Activated naive CD8-positive, alpha-beta T cell (primary cell): ENCODE results near the gene WDR43.

Experiments used
- H3K27ac Mint-ChIP-seq: one replicate; pipeline ENCODE4 v1.8.0; 2021; ENCODE audit warnings: mixed read lengths
- H3K27me3 Mint-ChIP-seq: one replicate; pipeline ENCODE4 v1.8.0; 2021; ENCODE audit warnings: mixed read lengths
- H3K36me3 Mint-ChIP-seq: one replicate; pipeline ENCODE4 v1.8.0; 2021; ENCODE audit warnings: mixed read lengths
- H3K4me1 Mint-ChIP-seq: one replicate; pipeline ENCODE4 v1.8.0; 2021; ENCODE audit warnings: low read depth, mixed read lengths
- H3K4me3 Mint-ChIP-seq: one replicate; pipeline ENCODE4 v1.8.0; 2021; ENCODE audit warnings: mild to moderate bottlenecking, mixed read lengths
- H3K9me3 Mint-ChIP-seq: one replicate; pipeline ENCODE4 v1.8.0; 2021; ENCODE audit warnings: low read depth, mixed read lengths

WDR43 gene

GRCh38 chr2:28902584-28902983 is 8.1 kb downstream of the WDR43 start:
- Mint-ChIP-seq H3K4me1 (peaks cover 65% of the 10 kb centered on the region), H3K27ac (no peak overlapping the region), H3K4me3 (no peak overlapping the region), H3K9me3 (no peaks in the 10 kb centered on the region), H3K36me3 (peaks cover 10% of the 10 kb centered on the region), H3K27me3 (no peaks in the 10 kb centered on the region)

- Mint-ChIP-seq H3K36me3 (peaks cover 14% of the 10 kb centered on the region), H3K27me3 (no peaks in the 10 kb centered on the region), H3K9me3 (no peaks in the 10 kb centered on the region), H3K4me3 (no peak overlapping the region), H3K27ac (peak overlapping the region; percentile 36), H3K4me1 (peaks cover 57% of the 10 kb centered on the region)
Observed at GRCh38 chr2:28904295-28904694, 9.8 kb downstream of the WDR43 start.

GRCh38 chr2:28904802-28905457 is 10.5 kb downstream of the WDR43 start:
- Mint-ChIP-seq H3K36me3 (peaks cover 14% of the 10 kb centered on the region), H3K9me3 (no peaks in the 10 kb centered on the region), H3K27ac (peak overlapping the region; percentile 8), H3K4me3 (no peak overlapping the region), H3K27me3 (no peaks in the 10 kb centered on the region), H3K4me1 (peaks cover 55% of the 10 kb centered on the region)

- Mint-ChIP-seq H3K36me3 (peaks cover 14% of the 10 kb centered on the region), H3K4me1 (peaks cover 54% of the 10 kb centered on the region), H3K9me3 (no peaks in the 10 kb centered on the region), H3K27me3 (no peaks in the 10 kb centered on the region), H3K4me3 (no peak overlapping the region), H3K27ac (no peak overlapping the region)
Observed at GRCh38 chr2:28905533-28905932, 11.1 kb downstream of the WDR43 start.

GRCh38 chr2:28906376-28906775 is 11.9 kb downstream of the WDR43 start:
- no peak overlapping the region for H3K4me3 Mint-ChIP-seq
- H3K36me3 Mint-ChIP-seq: peaks cover 14% of the 10 kb centered on the region
- H3K9me3 Mint-ChIP-seq: no peaks in the 10 kb centered on the region
- no peaks in the 10 kb centered on the region for H3K27me3 Mint-ChIP-seq
- peaks cover 47% of the 10 kb centered on the region for H3K4me1 Mint-ChIP-seq
- H3K27ac Mint-ChIP-seq: peak overlapping the region; percentile 76

GRCh38 chr2:28906821-28907220 is 12.4 kb downstream of the WDR43 start:
- Mint-ChIP-seq H3K36me3 (peaks cover 14% of the 10 kb centered on the region), H3K27ac (peak overlapping the region; percentile 76), H3K9me3 (no peaks in the 10 kb centered on the region), H3K4me3 (no peak overlapping the region), H3K27me3 (no peaks in the 10 kb centered on the region), H3K4me1 (peaks cover 45% of the 10 kb centered on the region)

GRCh38 chr2:28908172-28908571 is 13.7 kb downstream of the WDR43 start:
- no peak overlapping the region for H3K4me3 Mint-ChIP-seq
- H3K4me1 Mint-ChIP-seq: peaks cover 39% of the 10 kb centered on the region
- peaks cover 16% of the 10 kb centered on the region for H3K36me3 Mint-ChIP-seq
- H3K27ac Mint-ChIP-seq: no peak overlapping the region
- H3K27me3 Mint-ChIP-seq: no peaks in the 10 kb centered on the region
- no peaks in the 10 kb centered on the region for H3K9me3 Mint-ChIP-seq

- Mint-ChIP-seq H3K4me3 (no peak overlapping the region), H3K36me3 (peaks cover 16% of the 10 kb centered on the region), H3K9me3 (no peaks in the 10 kb centered on the region), H3K4me1 (peaks cover 33% of the 10 kb centered on the region), H3K27ac (peak overlapping the region; percentile 7), H3K27me3 (no peaks in the 10 kb centered on the region)
Observed at GRCh38 chr2:28909655-28910353, 15.3 kb downstream of the WDR43 start.

GRCh38 chr2:28915939-28916338 is 21.5 kb downstream of the WDR43 start:
- Mint-ChIP-seq H3K4me1 (peaks cover 10% of the 10 kb centered on the region), H3K36me3 (peaks cover 2% of the 10 kb centered on the region), H3K9me3 (no peaks in the 10 kb centered on the region), H3K27me3 (no peaks in the 10 kb centered on the region), H3K27ac (no peak overlapping the region), H3K4me3 (no peak overlapping the region)

- H3K4me3 Mint-ChIP-seq: no peak overlapping the region
- H3K27me3 Mint-ChIP-seq: no peaks in the 10 kb centered on the region
- peaks cover 18% of the 10 kb centered on the region for H3K36me3 Mint-ChIP-seq
- H3K27ac Mint-ChIP-seq: no peak overlapping the region
- peaks cover 1% of the 10 kb centered on the region for H3K4me1 Mint-ChIP-seq
- no peaks in the 10 kb centered on the region for H3K9me3 Mint-ChIP-seq
Observed at GRCh38 chr2:28926847-28927246, 32.4 kb downstream of the WDR43 start.

GRCh38 chr2:28927469-28927868 is 33.0 kb downstream of the WDR43 start:
- Mint-ChIP-seq H3K36me3 (peaks cover 18% of the 10 kb centered on the region), H3K4me3 (no peak overlapping the region), H3K27ac (peak overlapping the region; percentile 41), H3K9me3 (no peaks in the 10 kb centered on the region), H3K27me3 (no peaks in the 10 kb centered on the region), H3K4me1 (peaks cover 1% of the 10 kb centered on the region)

- H3K27ac Mint-ChIP-seq: no peak overlapping the region
- H3K4me1 Mint-ChIP-seq: peaks cover 1% of the 10 kb centered on the region
- H3K27me3 Mint-ChIP-seq: no peaks in the 10 kb centered on the region
- no peak overlapping the region for H3K4me3 Mint-ChIP-seq
- H3K9me3 Mint-ChIP-seq: no peaks in the 10 kb centered on the region
- peaks cover 18% of the 10 kb centered on the region for H3K36me3 Mint-ChIP-seq
Observed at GRCh38 chr2:28927878-28928277, 33.4 kb downstream of the WDR43 start.

- H3K4me1 Mint-ChIP-seq: peaks cover 1% of the 10 kb centered on the region
- no peaks in the 10 kb centered on the region for H3K9me3 Mint-ChIP-seq
- peaks cover 10% of the 10 kb centered on the region for H3K36me3 Mint-ChIP-seq
- H3K4me3 Mint-ChIP-seq: no peak overlapping the region
- H3K27ac Mint-ChIP-seq: no peak overlapping the region
- H3K27me3 Mint-ChIP-seq: no peaks in the 10 kb centered on the region
Observed at GRCh38 chr2:28929581-28929980, 35.1 kb downstream of the WDR43 start.

- Mint-ChIP-seq H3K4me1 (peaks cover 1% of the 10 kb centered on the region), H3K9me3 (no peaks in the 10 kb centered on the region), H3K4me3 (no peak overlapping the region), H3K27ac (no peak overlapping the region), H3K36me3 (peaks cover 10% of the 10 kb centered on the region), H3K27me3 (no peaks in the 10 kb centered on the region)
Observed at GRCh38 chr2:28930205-28930604, 35.7 kb downstream of the WDR43 start.

- Mint-ChIP-seq H3K36me3 (peaks cover 7% of the 10 kb centered on the region), H3K9me3 (no peaks in the 10 kb centered on the region), H3K4me1 (no peaks in the 10 kb centered on the region)
Observed at GRCh38 chr2:28934769-28935168, 40.3 kb downstream of the WDR43 start.

GRCh38 chr2:28941008-28941407 is 46.5 kb downstream of the WDR43 start:
- H3K27me3 Mint-ChIP-seq: no peaks in the 10 kb centered on the region
- H3K36me3 Mint-ChIP-seq: peaks cover 14% of the 10 kb centered on the region
- H3K9me3 Mint-ChIP-seq: no peaks in the 10 kb centered on the region
- no peak overlapping the region for H3K4me3 Mint-ChIP-seq
- peak overlapping the region; percentile 34 for H3K27ac Mint-ChIP-seq
- H3K4me1 Mint-ChIP-seq: no peaks in the 10 kb centered on the region

More at GRCh38 chr2:28934769-28935168, 40.3 kb downstream of the WDR43 start:
- Mint-ChIP-seq H3K27ac (no peak overlapping the region), H3K4me3 (no peak overlapping the region), H3K27me3 (no peaks in the 10 kb centered on the region)
